SK-N-MC (cell line): ENCODE results near the gene TRAPPC12.
"Not testable (repeated sequence)": the region's sequence is repeated elsewhere in the genome, so short reads cannot be mapped to it uniquely, and the experiment has no call there.

ENCODE experiments used
- DNase-seq: peaks from one replicate; pipeline ENCODE4 v3.0.0-alpha.2; 2011; ENCODE audit warnings: low read depth, low spot score
- H3K27ac ChIP-seq: fragments of 200-600 bp; sonication (generic); 2 replicates; pipeline ENCODE4 v1.5.1; 2016; ENCODE audit warnings: mixed run types
- H3K36me3 ChIP-seq: fragments of 200-600 bp; sonication (generic); 2 replicates; pipeline ENCODE4 v1.6.1; 2017; ENCODE audit warnings: antibody characterized with exemption, low read length, mixed read lengths; ENCODE audit not compliant: insufficient read depth
- H3K4me3 ChIP-seq: fragments of 200-600 bp; sonication (generic); 2 replicates; pipeline ENCODE4 v1.5.1; 2016
- H3K9ac ChIP-seq: fragments of 200-600 bp; sonication (generic); 2 replicates; pipeline ENCODE4 v1.8.0; 2017; ENCODE audit warnings: mixed run types, mixed read lengths; ENCODE audit not compliant: insufficient read length
- H3K9me3 ChIP-seq: fragments of 200-600 bp; sonication (generic); 2 replicates; pipeline ENCODE4 v1.6.1; 2017; ENCODE audit warnings: low read depth, mild to moderate bottlenecking, antibody characterized with exemption, low read length, moderate library complexity, mixed read lengths
- EZH2 ChIP-seq: fragments of 200-600 bp; sonication (generic); IDR thresholded peaks from one replicate; pipeline ENCODE4 v1.6.1; 2017; ENCODE audit warnings: antibody characterized with exemption
- FOXP2 ChIP-seq: optimal IDR thresholded peaks from 2 replicates; pipeline ENCODE3; 2011; ENCODE audit warnings: mild to moderate bottlenecking, moderate library complexity; ENCODE audit not compliant: insufficient read depth; ENCODE audit errors: extremely low read length, control extremely low read depth
- POLR2AphosphoS5 ChIP-seq: IDR thresholded peaks from 2 replicates; pipeline ENCODE4 v1.6.1; 2012; ENCODE audit warnings: mild to moderate bottlenecking, low read depth, low read length, borderline replicate concordance

Gene TRAPPC12

DNA sequence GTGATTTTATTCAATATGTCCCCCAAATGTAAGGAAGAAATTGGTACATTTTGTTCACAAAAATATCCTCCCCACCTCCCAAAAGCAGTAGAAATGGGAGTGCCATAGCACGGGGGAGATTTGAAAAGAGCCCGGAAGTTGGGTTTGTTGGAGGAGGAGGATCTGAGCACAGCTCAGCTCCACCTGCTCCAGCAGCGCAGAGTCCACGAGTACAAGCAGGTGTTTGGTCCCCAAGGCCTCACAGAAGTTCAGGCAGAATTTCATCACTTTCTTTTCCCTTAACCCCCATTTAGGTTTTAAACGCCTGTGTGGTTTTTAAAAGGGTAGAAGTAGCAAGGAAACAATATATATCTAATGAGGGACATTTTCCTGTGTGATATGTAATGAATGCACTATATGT lies 56.0 kb downstream of the TRAPPC12 start:
- Histone ChIP-seq H3K27ac (no peak overlapping the region), H3K4me3 (no peak overlapping the region), H3K36me3 (no peaks in the 10 kb centered on the region), H3K9ac (no peak overlapping the region), H3K9me3 (no peaks in the 10 kb centered on the region)
- TF ChIP-seq EZH2 (no peak), FOXP2 (no peak), POLR2AphosphoS5 (no peak)
- DNase-seq, result no peak

DNA sequence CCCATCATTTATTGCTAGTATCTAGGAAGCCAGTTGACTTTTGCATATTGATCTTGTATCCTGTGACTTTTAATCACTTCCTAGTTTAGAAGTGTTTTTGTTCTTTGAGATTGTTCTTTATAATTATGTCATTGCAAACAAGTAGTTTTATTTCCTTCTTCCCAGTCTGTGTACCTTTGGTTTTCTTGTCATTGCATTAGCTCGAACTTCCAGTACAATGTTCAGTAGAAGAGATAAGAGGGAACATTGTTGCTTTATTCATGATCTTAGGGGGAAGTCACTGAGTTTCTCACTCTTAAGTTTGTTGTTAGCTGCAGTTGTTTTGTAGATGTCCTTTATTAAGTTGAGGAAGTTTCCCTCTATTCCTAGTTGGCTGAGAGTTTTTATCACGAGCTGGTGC lies 61.0 kb downstream of the TRAPPC12 start:
- Histone ChIP-seq H3K4me3 (no peak overlapping the region), H3K27ac (no peak overlapping the region), H3K9ac (no peak overlapping the region), H3K9me3 (no peaks in the 10 kb centered on the region), H3K36me3 (peaks cover 4% of the 10 kb centered on the region; the same call in 1 of the 2 replicates)
- DNase-seq, result no peak
- TF ChIP-seq EZH2, result no peak
- TF ChIP-seq POLR2AphosphoS5, result no peak
- TF ChIP-seq FOXP2, result no peak

DNA sequence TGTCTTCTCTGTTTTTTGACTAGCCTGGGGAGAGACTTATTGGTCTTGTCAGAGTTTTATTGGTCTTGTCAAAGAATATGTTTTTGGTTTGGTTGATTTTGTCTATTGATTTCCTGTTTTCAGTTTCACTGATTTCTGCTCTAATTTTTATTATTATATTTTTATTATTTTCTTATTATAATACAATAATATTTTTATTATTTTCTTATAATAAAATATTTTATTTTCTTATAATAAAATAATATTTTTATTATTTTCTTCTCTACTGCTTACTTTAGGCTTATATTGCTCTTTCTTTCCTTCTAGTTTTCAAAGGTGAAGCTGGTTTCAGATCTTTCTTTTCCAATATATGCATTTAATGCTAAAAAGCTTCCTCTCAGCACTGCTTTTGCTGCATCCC lies 62.0 kb downstream of the TRAPPC12 start:
- H3K36me3 ChIP-seq, result peaks cover 13% of the 10 kb centered on the region; the same call in 1 of the 2 replicates

DNA sequence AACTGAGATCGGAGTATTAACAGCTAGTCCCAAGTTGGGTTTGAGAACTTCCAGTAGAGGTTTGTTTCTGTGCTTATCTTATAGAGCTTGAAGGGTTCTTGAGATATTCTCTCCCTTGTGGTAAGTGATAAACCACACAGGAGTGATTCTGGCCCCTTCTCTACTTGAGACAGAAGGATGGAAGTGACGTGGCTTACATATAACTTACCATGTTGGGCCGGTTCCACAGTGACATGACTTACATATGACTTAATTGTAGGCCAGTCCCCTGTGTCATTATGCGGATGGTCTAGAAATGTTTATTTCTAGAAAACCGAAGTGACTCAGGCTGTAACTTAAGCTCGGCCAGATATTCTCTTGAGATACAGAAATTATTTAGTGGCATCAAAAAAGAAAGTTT lies 62.7 kb downstream of the TRAPPC12 start:
- H3K9ac ChIP-seq, result no peak overlapping the region
- H3K4me3 ChIP-seq, result no peak overlapping the region

More for the DNA sequence above, 62.0 kb downstream of the TRAPPC12 start:
- no peak overlapping the region for H3K4me3 ChIP-seq
- H3K27ac ChIP-seq, result no peak overlapping the region
- H3K9me3 ChIP-seq, result no peaks in the 10 kb centered on the region
- no peak overlapping the region for H3K9ac ChIP-seq
- DNase-seq, result no peak
- TF ChIP-seq EZH2, result no peak
- TF ChIP-seq FOXP2, result no peak

DNA sequence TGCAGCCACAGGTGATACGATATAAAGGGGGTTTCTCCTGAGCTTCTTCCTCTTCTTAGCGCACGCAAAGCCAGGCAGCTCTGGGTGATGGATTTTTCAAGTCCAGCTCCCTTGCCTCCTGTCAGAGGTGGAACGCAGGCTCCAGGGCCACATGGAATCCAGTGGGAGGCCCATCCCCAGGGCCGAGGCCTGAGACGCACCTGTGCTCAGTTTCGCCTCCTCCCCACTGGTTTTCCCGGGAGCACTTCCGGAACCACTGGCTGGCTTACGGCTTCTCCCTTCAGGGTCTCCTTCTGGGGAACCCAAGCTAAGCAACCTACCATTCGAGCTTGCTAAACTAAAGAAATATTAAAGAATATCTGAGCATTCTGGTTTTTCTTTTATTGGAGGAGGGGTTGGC lies 63.6 kb downstream of the TRAPPC12 start:
- Histone ChIP-seq H3K27ac (no peak overlapping the region), H3K4me3 (no peak overlapping the region), H3K36me3 (peaks cover 16% of the 10 kb centered on the region; the same call in 1 of the 2 replicates), H3K9ac (no peak overlapping the region), H3K9me3 (no peaks in the 10 kb centered on the region)
- no peak for TF ChIP-seq EZH2
- no peak for TF ChIP-seq FOXP2
- no peak for TF ChIP-seq POLR2AphosphoS5
- no peak for DNase-seq

More for the DNA sequence above, 62.7 kb downstream of the TRAPPC12 start:
- Histone ChIP-seq H3K9me3 (no peaks in the 10 kb centered on the region), H3K36me3 (peaks cover 16% of the 10 kb centered on the region; the same call in 1 of the 2 replicates), H3K27ac (no peak overlapping the region)
- TF ChIP-seq EZH2 (no peak), POLR2AphosphoS5 (no peak), FOXP2 (no peak)
- no peak for DNase-seq

DNA sequence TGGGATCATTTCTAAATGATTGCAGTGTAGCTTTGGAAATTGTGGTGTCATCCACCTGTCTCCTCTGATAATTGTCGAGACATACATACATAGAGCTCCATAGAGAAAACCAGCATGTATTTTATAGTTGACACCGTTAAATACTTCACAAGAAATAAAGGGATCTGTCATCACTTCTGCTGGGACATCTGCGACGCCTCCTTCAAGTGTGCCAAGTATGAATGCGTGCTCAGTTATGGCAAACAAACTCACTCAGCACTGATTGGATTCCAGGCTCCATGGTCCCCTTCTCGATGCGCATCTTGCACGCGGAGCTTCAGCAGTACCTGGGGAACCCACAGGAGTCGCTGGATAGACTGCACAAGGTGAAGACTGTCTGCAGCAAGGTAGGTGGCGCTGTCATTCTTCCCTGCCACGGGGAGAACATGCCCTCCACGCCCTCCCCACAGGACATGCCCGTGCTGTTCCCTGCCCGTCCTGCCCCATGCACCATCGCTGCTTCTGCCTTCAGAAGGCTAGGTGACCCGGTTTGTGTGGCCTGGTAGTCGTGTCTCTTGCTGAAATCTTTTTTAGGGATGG lies 64.1 kb downstream of the TRAPPC12 start:
- Histone ChIP-seq H3K9me3 (no peaks in the 10 kb centered on the region), H3K9ac (no peak overlapping the region), H3K4me3 (no peak overlapping the region), H3K27ac (no peak overlapping the region), H3K36me3 (peaks cover 16% of the 10 kb centered on the region; the same call in 1 of the 2 replicates)
- no peak for TF ChIP-seq FOXP2
- TF ChIP-seq EZH2, result no peak
- TF ChIP-seq POLR2AphosphoS5, result no peak
- DNase-seq, result no peak

DNA sequence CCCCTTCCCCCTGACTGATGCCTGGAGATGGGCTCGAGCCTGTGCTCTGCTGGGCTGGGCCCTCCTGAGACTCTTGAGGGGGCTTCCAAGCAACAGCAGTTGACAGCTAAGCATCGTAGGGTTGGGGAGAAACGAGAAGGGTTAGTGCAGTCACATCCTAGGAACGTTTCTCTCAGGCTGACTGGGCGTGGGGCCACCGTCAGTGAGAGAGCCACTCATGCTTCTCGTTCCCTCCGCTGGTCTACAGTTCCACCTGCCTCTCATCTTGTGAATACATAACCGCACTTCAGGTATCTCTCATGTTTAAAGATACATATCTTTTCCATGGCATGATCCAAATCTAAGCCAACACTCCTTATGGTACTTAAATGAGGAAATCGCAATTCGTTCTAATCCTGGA lies 66.4 kb downstream of the TRAPPC12 start:
- Histone ChIP-seq H3K36me3 (peaks cover 16% of the 10 kb centered on the region; the same call in 1 of the 2 replicates), H3K9ac (no peak overlapping the region)
- TF ChIP-seq POLR2AphosphoS5, result no peak
- TF ChIP-seq EZH2, result no peak
- no peak for TF ChIP-seq FOXP2

DNA sequence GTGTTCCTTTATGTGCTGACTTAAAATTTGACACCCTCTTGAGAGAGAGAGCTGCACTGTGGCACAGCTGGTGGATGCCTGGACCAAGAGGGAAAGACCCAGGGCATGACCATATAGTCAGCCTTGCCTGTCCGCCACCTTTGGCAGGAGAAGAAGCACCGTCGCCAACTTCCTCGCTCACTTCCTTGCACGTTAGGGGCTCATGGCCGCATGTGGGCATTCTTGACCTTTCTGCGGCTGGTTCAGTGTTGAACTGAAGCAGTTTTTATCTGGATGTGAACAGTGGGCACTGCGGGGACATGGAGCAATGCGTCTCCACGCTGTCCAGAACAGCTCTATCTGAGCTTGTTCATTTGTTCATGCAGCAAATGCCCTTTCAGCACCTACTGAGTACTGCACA lies 66.9 kb downstream of the TRAPPC12 start:
- H3K4me3 ChIP-seq, result no peak overlapping the region
- peaks cover 16% of the 10 kb centered on the region; the same call in 1 of the 2 replicates for H3K36me3 ChIP-seq
- H3K9ac ChIP-seq, result no peak overlapping the region
- TF ChIP-seq POLR2AphosphoS5 (no peak), EZH2 (no peak), FOXP2 (no peak)
- no peak overlapping the region for H3K27ac ChIP-seq
- no peaks in the 10 kb centered on the region for H3K9me3 ChIP-seq
- no peak for DNase-seq

More for the DNA sequence above, 66.4 kb downstream of the TRAPPC12 start:
- no peak overlapping the region for H3K27ac ChIP-seq
- no peak overlapping the region for H3K4me3 ChIP-seq
- no peaks in the 10 kb centered on the region for H3K9me3 ChIP-seq
- DNase-seq, result no peak

DNA sequence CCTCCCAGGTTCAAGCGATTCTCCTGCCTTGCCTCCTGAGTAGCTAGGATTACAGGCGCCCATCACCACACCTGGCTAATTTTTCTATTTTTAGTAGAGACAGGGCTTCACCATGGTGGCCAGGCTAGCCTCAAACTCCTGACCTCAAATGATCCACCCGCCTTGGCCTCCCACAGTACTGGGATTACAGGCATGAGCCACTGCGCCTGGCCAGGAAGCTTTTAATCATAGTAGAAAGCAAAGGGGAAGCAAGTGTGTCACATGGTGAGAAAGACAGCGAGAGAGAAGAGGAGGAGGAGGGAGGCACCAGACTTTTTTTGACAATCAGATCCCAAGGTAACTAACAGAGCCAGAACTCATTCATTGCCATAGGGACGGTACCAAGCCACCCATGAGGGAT lies 67.7 kb downstream of the TRAPPC12 start:
- H3K36me3 ChIP-seq, result peaks cover 16% of the 10 kb centered on the region; the same call in 1 of the 2 replicates
- not testable (repeated sequence) for H3K4me3 ChIP-seq, DNase-seq, H3K27ac ChIP-seq, H3K9me3 ChIP-seq, H3K9ac ChIP-seq
